GM12801 (cell line): ENCODE measurements around the gene EXT2.

Experiments
- CTCF ChIP-seq: IDR thresholded peaks from one replicate; pipeline ENCODE4 v1.5.1; 2011; ENCODE audit warnings: control low read depth; ENCODE audit not compliant: insufficient read length; ENCODE audit errors: extremely low read depth

Gene EXT2

GRCh38 chr11:44167046-44167445, 71.6 kb downstream of the EXT2 start:
- no peak for TF ChIP-seq CTCF

- no peak for TF ChIP-seq CTCF
These were observed 76.0 kb downstream of the EXT2 start for GRCh38 chr11:44171518-44171917.

- TF ChIP-seq CTCF, result no peak
These were observed 77.5 kb downstream of the EXT2 start for GRCh38 chr11:44172966-44173365.

GRCh38 chr11:44174842-44175241, 79.4 kb downstream of the EXT2 start:
- no peak for TF ChIP-seq CTCF

- no peak for TF ChIP-seq CTCF
These were observed 81.2 kb downstream of the EXT2 start for GRCh38 chr11:44176546-44177213.

- TF ChIP-seq CTCF, result no peak
These were observed 82.4 kb downstream of the EXT2 start for GRCh38 chr11:44177905-44178304.

GRCh38 chr11:44178381-44178780, 82.9 kb downstream of the EXT2 start:
- TF ChIP-seq CTCF, result no peak
